ENCODE results near the gene FBXW7. TPM values are rescaled to one million over a fixed set of nuclear protein-coding genes. Genes with fewer than 3 reads are reported as not detected.
A peak's percentile ranks its signal among the peaks of the same experiment; 100 is the strongest.

Gene FBXW7
- total and polyA plus RNA-seq, 8 donors: 10.1 to 30.1 (median 17.6) TPM

DNA sequence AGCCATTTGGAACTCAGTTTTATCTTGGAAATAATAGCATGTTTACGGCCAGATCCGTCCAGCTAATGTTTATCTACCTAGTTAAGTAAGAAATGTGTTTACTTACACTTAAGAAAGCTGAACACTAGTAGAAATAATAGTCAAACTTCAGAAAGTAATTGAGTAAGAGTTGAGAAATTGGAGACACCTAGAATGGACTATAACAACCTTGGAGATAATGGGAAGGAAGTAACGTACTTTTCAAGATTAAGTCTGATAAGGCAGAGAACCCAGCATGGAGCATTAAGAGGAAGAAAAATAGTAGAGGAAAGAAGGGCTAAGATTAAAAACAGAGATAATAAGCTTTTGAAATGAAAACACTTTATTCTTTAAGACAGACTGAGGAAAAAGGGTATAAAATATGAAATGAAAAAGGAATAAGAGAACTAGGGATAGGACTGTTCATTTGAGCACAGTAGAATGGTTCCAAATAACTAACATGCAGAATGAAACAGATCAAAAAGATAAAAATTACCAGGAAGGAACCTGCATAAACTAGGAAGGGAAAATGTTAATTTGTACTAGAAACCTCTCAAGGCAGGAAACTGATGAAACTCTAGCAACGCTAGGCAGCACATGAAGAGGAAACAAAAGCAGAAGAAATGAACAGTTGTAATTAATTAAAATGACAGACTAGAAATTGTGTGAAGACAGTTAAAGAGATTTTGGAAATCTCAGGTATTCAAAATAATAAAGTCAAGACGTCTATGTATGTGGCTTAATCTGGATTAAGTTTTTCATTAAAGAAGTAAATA, 71.7 kb downstream of the FBXW7 start:
- ATAC-seq (no peak), FAIRE-seq (no peak), DNase-seq (no peak)
- no peak for TF ChIP-seq CTCF (IDR thresholded peaks at IDR 0.05)
- Histone ChIP-seq H3K36me3 (no peaks in the 10 kb centered on the region), H3K4me3 (no peak overlapping the region), H3K4me1 (peaks cover 0 to 13% (median 11%) of the 10 kb centered on the region in 3 donors), H3K27me3 (no peaks in the 10 kb centered on the region), H3K27ac (no peak overlapping the region), H3K9me3 (no peaks in the 10 kb centered on the region)
- 42 to 43% methylated on average over 5 of the region's 5 CpGs for WGBS, 2 donors
- intact Hi-C loops (cut with DNase I): no loop called here

- Histone ChIP-seq H3K4me1 (peaks cover 0 to 13% (median 11%) of the 10 kb centered on the region in 3 donors), H3K9me3 (no peaks in the 10 kb centered on the region), H3K36me3 (no peaks in the 10 kb centered on the region), H3K27ac (no peak overlapping the region), H3K27me3 (no peaks in the 10 kb centered on the region), H3K4me3 (no peak overlapping the region)
- intact Hi-C loops (cut with DNase I): no loop called here
- no peak for ATAC-seq
- DNase-seq: no peak
- 92 to 93% methylated on average over 2 of the region's 2 CpGs for WGBS, 2 donors
- FAIRE-seq: no peak
- no peak for TF ChIP-seq CTCF (IDR thresholded peaks at IDR 0.05)
These were observed 72.3 kb downstream of the FBXW7 start for GRCh38 chr4:152463562-152463961.

DNA sequence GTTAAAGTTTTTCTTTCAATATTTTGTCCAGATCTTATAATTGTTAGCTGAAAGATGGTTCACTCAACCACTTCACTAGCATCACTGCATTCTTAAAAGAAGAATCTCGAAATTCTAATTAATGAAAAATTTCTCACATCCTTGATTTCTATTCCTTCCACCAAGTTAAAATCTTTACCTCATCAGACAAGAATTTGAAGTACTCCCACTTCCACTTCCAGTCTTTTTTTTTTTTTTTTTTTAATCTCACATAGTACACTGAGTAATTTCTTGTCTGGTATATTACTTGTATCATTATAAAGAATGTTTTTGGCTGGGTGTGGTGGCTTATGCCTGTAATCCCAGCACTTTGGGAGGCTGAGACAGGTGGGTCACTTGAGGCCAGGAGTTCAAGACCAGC, 73.2 kb downstream of the FBXW7 start:
- Histone ChIP-seq H3K4me1 (peaks cover 0 to 13% (median 11%) of the 10 kb centered on the region in 3 donors), H3K27me3 (no peaks in the 10 kb centered on the region), H3K27ac (no peak overlapping the region), H3K36me3 (no peaks in the 10 kb centered on the region), H3K4me3 (no peak overlapping the region), H3K9me3 (no peaks in the 10 kb centered on the region)
- 85 to 94% methylated on average over 1 of the region's 1 CpG for WGBS, 2 donors
- FAIRE-seq: no peak
- no peak for TF ChIP-seq CTCF (IDR thresholded peaks at IDR 0.05)
- no peak for ATAC-seq
- DNase-seq: no peak
- intact Hi-C loops (cut with DNase I): no loop called here

- intact Hi-C loops (cut with DNase I): no loop called here
- H3K27me3 ChIP-seq: no peaks in the 10 kb centered on the region
- DNase-seq (no peak), FAIRE-seq (no peak), ATAC-seq (no peak)
- peaks cover 0 to 13% (median 11%) of the 10 kb centered on the region in 3 donors for H3K4me1 ChIP-seq
- H3K9me3 ChIP-seq: no peaks in the 10 kb centered on the region
- no peak overlapping the region for H3K4me3 ChIP-seq
- TF ChIP-seq CTCF (IDR thresholded peaks at IDR 0.05): no peak
- H3K27ac ChIP-seq: no peak overlapping the region
- H3K36me3 ChIP-seq: no peaks in the 10 kb centered on the region
- 90% methylated on average over 2 of the region's 2 CpGs for whole genome bisulfite sequencing, 2 donors
These were observed 73.8 kb downstream of the FBXW7 start for GRCh38 chr4:152462047-152462446.

- Histone ChIP-seq H3K27ac (no peak overlapping the region), H3K27me3 (no peaks in the 10 kb centered on the region), H3K36me3 (no peaks in the 10 kb centered on the region), H3K4me1 (peaks cover 0 to 13% (median 11%) of the 10 kb centered on the region in 3 donors), H3K9me3 (no peaks in the 10 kb centered on the region), H3K4me3 (no peak overlapping the region)
- DNase-seq (no peak), FAIRE-seq (no peak), ATAC-seq (peak in 2 of 4 donors; percentile 43 to 48)
- TF ChIP-seq CTCF (IDR thresholded peaks at IDR 0.05): no peak
- 86 to 100% methylated on average over 1 of the region's 1 CpG for WGBS, 2 donors
- intact Hi-C loops (cut with DNase I): no loop called here
These were observed 75.4 kb downstream of the FBXW7 start for GRCh38 chr4:152460488-152460887.

All from pancreas (tissue), 10 donors.